Uterus (tissue), 4 donors: ENCODE data around the gene HS3ST3A1. TPM values are rescaled to one million over a fixed set of nuclear protein-coding genes. Genes with fewer than 3 reads are reported as not detected.
A peak's percentile ranks its signal among the peaks of the same experiment; 100 is the strongest.

ENCODE experiments used
- DNase-seq, 2 donors: peaks; one replicate each; pipeline ENCODE4 v3.0.0-alpha.2; 2019 to 2020
- H3K27ac ChIP-seq, 2 donors: fragments of 200-600 bp; sonication (generic); 1 replicate in 1 of 2; 2 replicates in 1 of 2; pipeline ENCODE4 v1.5.1; 2016 to 2018
- H3K27me3 ChIP-seq, 2 donors: fragments of 200-600 bp; sonication (generic); one replicate each; pipeline ENCODE4 v1.5.1; 2018 to 2019; ENCODE audit warnings: control low read depth in 1 of 2
- H3K36me3 ChIP-seq, 2 donors: fragments of 200-600 bp; sonication (generic); one replicate each; pipeline ENCODE4 v1.5.1; 2019; ENCODE audit warnings: control low read depth in 1 of 2
- H3K4me1 ChIP-seq, 2 donors: fragments of 200-600 bp; sonication (generic); one replicate each; pipeline ENCODE4 v1.5.1; 2018 to 2019; ENCODE audit warnings: control low read depth in 1 of 2
- H3K4me3 ChIP-seq, 2 donors: fragments of 200-600 bp; sonication (generic); 1 replicate in 1 of 2; 2 replicates in 1 of 2; pipeline ENCODE4 v1.5.1; 2018 to 2019; ENCODE audit warnings: mild to moderate bottlenecking in 1 of 2
- H3K9me3 ChIP-seq, 2 donors: fragments of 200-600 bp; sonication (generic); one replicate each; pipeline ENCODE4 v1.5.1; 2019; ENCODE audit warnings: control low read depth in 1 of 2
- POLR2A ChIP-seq, 2 donors: fragments of 450-650 bp; IDR thresholded peaks; one replicate each; pipeline ENCODE4 v1.6.1; 2016; ENCODE audit warnings: antibody characterized with exemption in 2 of 2, mild to moderate bottlenecking in 1 of 2, moderate library complexity in 1 of 2
- intact Hi-C: fragments of 100-400 bp; cut with DNase I; formaldehyde crosslinking; loops from one replicate; pipeline ENCODE4 v1.15.1; 2023; ENCODE audit warnings: low total_unique reads
- total RNA-seq, 4 donors: library from RNA; depleted of rRNA in 3 of 4; stranded (reverse); fragments of >200 nt in 3 of 4; gene quantifications; one replicate each; pipeline versions ENCODE4 v1.1.0 to v1.2.4, GENCODE V29; 2014 to 2023
- TF ChIP-seq, protein P1 (sequence below), 4 experiments: fragments of 200-600 bp in 2 of 4; fragments of 450-650 bp in 2 of 4; sonication (generic) in 2 of 4; IDR thresholded peaks; one replicate each; pipeline ENCODE4 v1.5.1; 2016 to 2019; ENCODE audit warnings: antibody characterized with exemption in 4 of 4, mild to moderate bottlenecking in 2 of 4, moderate library complexity in 1 of 4
- donor health status: DM: yes; HTN: yes; CAD: no.

The HS3ST3A1 gene
- total RNA-seq, 4 donors from 2014 or later = 2.1 to 7.7 (median 5.0) TPM; not detected in 1

DNA sequence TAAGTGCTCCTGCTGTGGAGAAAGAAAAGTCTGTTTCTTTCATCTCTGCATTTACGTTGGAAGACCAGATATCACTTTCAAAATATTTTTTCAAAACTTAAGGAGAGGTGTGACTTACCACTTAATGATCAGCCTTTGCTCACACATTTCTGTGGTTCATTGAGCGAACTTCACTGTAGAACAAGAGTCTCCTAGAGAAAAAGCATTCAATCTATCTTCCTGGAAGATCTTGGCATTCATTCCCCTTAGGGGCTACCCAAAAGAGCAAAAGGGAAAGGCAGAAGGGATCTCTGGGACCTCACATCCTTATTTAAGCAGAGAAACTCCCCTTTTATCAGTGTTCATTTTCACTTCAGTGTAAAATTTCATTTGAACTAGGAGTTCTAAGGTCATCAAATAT, 61.2 kb downstream of the HS3ST3A1 start:
- Histone ChIP-seq H3K27me3 (no peaks in the 10 kb centered on the region), H3K4me3 (no peak overlapping the region), H3K36me3 (no peaks in the 10 kb centered on the region), H3K9me3 (no peaks in the 10 kb centered on the region), H3K27ac (peak overlapping the region in 1 of 2 donors; percentile 53), H3K4me1 (no peaks in the 10 kb centered on the region)
- intact Hi-C loops = no loop called here
- TF ChIP-seq, protein P1, sequence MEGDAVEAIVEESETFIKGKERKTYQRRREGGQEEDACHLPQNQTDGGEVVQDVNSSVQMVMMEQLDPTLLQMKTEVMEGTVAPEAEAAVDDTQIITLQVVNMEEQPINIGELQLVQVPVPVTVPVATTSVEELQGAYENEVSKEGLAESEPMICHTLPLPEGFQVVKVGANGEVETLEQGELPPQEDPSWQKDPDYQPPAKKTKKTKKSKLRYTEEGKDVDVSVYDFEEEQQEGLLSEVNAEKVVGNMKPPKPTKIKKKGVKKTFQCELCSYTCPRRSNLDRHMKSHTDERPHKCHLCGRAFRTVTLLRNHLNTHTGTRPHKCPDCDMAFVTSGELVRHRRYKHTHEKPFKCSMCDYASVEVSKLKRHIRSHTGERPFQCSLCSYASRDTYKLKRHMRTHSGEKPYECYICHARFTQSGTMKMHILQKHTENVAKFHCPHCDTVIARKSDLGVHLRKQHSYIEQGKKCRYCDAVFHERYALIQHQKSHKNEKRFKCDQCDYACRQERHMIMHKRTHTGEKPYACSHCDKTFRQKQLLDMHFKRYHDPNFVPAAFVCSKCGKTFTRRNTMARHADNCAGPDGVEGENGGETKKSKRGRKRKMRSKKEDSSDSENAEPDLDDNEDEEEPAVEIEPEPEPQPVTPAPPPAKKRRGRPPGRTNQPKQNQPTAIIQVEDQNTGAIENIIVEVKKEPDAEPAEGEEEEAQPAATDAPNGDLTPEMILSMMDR (IDR thresholded peaks at IDR 0.05) = no peak
- no peak for TF ChIP-seq POLR2A (IDR thresholded peaks at IDR 0.05)
- no peak for DNase-seq

DNA sequence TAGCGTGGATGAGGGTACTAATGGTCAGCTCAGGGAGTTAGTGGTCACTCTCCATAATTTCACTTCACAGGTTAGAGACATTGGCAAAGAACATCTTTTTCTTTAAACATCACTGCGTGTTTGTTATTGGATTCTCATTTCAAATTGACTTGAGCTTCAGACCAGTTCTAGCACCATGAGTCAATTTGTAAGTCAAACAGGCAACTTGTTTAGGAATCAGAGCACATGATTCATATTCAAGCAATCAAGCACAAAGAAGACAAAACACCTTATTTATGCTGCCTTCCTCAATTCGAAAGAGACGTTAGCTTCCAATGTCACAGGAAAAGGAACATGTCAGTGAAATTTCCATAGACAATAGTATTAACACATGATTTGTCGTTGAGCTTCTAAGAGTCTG, 62.3 kb downstream of the HS3ST3A1 start:
- Histone ChIP-seq H3K4me1 (no peaks in the 10 kb centered on the region), H3K27ac (no peak overlapping the region)

DNA sequence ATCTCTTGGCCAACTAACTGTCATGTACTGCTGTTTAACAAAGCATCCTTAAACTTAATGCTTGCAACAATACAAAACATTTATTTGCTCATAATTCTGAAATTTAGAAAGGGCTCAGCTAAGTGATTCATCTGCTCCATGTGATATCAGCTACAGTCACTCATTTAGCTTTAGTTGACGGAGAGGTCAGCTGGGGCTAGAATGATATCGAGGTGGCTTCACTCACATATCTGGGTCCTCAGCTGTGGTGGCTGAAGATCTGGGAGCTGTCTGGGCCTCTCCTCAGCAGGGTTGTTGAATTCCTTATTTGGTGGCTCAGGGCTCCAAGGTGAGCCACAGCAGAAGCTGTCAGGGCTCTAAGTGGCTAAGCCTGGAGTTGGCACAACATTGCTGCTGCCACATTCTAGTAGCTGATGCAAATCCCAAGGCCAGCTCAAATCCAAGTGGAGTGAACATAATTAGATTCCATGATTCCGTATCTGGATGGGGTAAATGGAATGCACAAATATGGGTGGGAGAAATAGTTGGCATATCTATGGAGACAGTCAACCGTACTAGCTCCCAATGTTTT, 62.8 kb downstream of the HS3ST3A1 start:
- H3K36me3 ChIP-seq = no peaks in the 10 kb centered on the region
- no peak for TF ChIP-seq POLR2A (IDR thresholded peaks at IDR 0.05)
- TF ChIP-seq, protein P1 (IDR thresholded peaks at IDR 0.05) = no peak
- H3K27me3 ChIP-seq = no peaks in the 10 kb centered on the region
- no peaks in the 10 kb centered on the region for H3K4me1 ChIP-seq
- H3K4me3 ChIP-seq = no peak overlapping the region
- H3K27ac ChIP-seq = no peak overlapping the region
- intact Hi-C loops = no loop called here
- H3K9me3 ChIP-seq = no peaks in the 10 kb centered on the region
- no peak for DNase-seq

More for the DNA sequence above, 62.3 kb downstream of the HS3ST3A1 start:
- TF ChIP-seq, protein P1 (IDR thresholded peaks at IDR 0.05) = no peak
- no peak for TF ChIP-seq POLR2A (IDR thresholded peaks at IDR 0.05)
- Histone ChIP-seq H3K9me3 (no peaks in the 10 kb centered on the region), H3K4me3 (no peak overlapping the region), H3K36me3 (no peaks in the 10 kb centered on the region), H3K27me3 (no peaks in the 10 kb centered on the region)
- DNase-seq = no peak
- intact Hi-C loops = no loop called here

DNA sequence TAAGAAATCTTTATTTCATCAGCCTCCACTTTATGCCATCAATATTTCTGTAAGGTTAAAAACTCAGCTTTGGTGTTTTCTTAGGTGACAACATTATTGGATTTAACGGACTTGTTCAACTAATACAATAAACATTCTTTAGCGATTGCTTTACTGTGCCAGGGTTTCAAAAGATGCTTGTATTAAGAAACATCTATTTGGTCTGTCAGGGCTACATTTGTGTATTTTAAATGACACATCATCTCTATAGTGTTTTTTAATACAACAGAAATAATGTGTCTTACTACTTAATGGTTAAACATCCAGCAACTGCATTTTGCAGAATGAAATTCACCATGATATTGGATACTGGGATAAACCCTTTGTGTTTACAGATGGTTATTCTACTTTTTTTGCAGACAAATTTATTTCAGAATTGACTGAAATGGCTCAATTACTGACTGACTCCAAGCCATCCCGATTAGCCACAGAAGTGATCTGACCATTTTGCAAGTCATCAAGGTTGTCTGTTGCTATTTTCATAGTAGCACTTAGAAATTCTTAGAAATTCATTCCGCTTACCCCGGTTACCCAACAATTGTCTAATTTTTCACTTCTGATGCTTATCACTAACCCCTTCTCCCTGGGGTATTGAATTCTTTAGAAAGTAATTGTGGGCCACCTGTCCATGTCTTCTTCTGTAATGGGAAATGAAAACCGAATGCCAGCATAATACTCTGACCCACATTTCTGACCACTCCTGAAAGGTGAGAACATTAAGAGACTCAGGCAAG, 63.7 kb downstream of the HS3ST3A1 start:
- Histone ChIP-seq H3K4me3 (no peak overlapping the region), H3K27ac (no peak overlapping the region), H3K36me3 (no peaks in the 10 kb centered on the region), H3K27me3 (no peaks in the 10 kb centered on the region), H3K9me3 (no peaks in the 10 kb centered on the region), H3K4me1 (no peaks in the 10 kb centered on the region)
- DNase-seq = no peak
- TF ChIP-seq, protein P1 (IDR thresholded peaks at IDR 0.05) = no peak
- no peak for TF ChIP-seq POLR2A (IDR thresholded peaks at IDR 0.05)
- intact Hi-C loops = no loop called here

DNA sequence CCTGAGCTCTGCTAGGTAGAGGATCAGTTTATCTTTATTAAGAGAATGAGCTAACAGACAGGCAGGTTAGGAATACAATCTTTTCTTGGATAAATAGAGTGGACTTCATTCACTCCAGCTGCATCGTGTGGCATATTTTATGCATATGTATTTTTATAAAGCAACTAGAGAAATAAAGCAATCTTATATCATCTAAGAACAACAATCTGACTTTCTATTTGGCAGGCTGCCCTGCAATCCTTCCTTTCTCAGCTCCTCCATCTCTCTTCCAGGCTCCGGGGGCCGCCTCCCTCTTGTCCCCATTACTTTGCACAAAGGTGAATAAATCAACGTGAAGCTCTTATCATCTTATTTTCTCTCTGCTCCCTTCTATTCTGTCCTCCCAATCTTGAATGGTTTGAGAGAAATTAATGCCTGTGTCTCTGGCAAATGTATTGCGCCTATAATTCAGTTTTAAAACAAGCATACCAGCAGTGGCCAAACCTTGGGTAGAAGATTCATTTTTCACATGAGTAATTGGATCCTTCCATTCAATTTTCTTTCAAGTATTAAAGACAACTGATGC, 64.5 kb downstream of the HS3ST3A1 start:
- intact Hi-C loops = no loop called here
- Histone ChIP-seq H3K4me3 (no peak overlapping the region), H3K4me1 (no peaks in the 10 kb centered on the region), H3K27ac (no peak overlapping the region), H3K9me3 (no peaks in the 10 kb centered on the region), H3K36me3 (no peaks in the 10 kb centered on the region), H3K27me3 (no peaks in the 10 kb centered on the region)
- TF ChIP-seq, protein P1 (IDR thresholded peaks at IDR 0.05) = no peak
- no peak for TF ChIP-seq POLR2A (IDR thresholded peaks at IDR 0.05)
- DNase-seq = no peak
